Stimulated activated CD8-positive, alpha-beta memory T cell treated with anti-CD3 and anti-CD28 coated beads, Interleukin-12 subunit alpha, Interleukin-12 subunit beta, amount 100 ng/mL, for 24 hours (primary cell): ENCODE results near the gene EIPR1.
"Not testable (repeated sequence)": the region's sequence is repeated elsewhere in the genome, so short reads cannot be mapped to it uniquely, and the experiment has no call there.

Experiments used
- DNase-seq: peaks from one replicate; pipeline ENCODE4 v3.0.0-alpha.2; 2020; ENCODE audit errors: extremely low read depth

EIPR1 gene

DNA sequence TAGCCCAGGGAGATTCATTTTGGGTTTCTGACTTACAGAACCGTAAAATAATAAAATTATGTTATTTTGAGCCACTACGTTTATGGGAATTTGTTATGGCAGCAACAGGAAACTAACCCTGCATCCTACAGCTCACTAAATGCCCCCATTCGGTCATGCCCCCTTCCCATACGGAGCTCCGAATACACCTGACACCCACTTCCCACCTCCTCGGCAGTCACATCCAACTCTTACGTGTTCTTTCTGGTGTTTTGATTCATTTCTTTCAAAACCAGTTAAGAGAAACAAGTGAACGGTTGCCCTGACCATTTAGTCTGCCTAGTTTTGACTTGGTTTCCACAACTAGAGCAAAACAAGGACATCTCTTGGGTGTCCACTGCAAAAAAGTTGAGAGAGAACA, 19.7 kb downstream of the EIPR1 start:
- DNase-seq: no peak

DNA sequence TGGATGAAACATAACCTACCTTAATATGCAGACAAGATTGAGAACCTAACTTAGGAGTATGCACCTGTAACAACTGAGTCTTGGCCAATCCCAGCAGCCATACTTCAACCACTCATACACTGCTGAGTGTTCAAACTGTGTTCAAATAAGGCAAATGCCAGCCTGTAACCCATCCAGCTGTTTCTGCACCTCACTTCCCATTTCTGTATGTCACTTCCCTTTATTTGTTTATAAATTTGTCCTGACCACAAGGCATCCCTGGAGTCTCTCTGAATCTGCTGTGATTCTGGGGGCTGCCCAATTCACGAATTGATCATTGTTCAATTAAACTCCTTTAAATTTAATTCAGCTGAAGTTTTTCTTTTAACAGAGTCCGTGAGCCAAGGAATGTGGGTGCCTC, 20.2 kb downstream of the EIPR1 start:
- DNase-seq: not testable (repeated sequence)

DNA sequence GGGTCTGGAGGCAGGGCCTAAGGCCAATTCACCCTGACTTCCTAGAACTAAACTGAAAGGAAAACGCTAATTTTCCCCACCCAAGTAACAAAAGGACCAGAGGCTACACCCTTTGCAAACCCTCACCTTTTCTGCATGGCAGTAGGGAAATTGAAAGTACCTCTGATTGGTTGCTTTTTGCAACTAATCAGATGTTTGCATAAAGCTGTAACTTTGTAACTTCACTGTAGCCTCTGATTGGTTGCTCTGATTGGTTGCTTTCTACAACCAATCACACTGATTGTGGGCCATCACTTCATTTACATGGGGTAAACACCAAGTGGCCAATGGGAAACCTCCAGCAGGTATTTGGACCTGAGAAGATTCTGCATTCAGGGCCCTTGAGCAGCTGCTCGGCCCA, 20.8 kb downstream of the EIPR1 start:
- no peak for DNase-seq

DNA sequence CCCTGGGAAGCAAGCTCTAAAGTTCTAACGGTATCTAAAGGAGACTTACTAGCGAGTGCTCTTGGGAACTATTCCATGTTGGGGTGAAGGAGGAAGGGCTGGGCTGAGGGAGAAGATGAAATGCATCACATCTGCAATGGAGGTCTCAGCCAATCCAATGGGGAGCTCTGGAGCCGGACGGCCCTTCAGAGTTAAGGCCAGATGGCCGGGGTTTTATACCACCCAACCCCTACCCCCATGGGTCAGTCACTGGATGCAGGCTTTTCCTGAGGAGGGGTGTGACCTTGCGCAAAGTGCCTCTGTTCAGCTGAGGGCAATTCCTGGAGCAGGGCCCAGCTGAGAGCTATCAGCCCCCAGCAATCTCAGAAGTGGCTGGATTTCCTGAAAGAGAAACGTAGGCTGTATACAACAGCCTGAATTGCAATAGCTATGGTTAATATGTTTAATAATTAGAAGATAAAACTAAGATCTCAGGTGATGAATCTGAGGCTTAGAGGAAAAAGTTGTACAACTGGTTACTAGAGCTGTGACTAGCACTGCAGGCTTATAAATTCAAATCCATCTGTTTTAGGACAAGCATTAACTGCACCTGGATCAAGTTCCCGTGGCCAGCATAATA, 21.6 kb downstream of the EIPR1 start:
- DNase-seq: no peak

DNA sequence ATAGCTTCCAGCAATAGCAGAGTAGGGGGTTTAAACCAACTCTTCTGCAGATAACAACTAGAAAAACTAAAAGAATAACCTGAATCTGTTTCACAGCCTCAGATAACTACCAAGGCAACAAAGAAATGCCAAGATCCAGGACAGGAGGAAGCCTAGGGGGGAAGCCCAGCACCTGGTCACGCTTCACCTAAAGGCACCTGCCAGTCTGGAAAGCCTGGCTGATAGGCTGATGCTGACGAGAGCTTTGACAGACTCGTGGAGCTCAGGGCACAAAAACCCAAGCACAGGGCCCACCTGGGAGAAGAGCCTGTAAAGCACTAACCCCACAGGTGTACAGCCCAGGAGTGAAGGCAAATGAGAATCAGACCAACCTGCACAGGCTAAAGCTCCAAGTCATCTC, 22.6 kb downstream of the EIPR1 start:
- no peak for DNase-seq

DNA sequence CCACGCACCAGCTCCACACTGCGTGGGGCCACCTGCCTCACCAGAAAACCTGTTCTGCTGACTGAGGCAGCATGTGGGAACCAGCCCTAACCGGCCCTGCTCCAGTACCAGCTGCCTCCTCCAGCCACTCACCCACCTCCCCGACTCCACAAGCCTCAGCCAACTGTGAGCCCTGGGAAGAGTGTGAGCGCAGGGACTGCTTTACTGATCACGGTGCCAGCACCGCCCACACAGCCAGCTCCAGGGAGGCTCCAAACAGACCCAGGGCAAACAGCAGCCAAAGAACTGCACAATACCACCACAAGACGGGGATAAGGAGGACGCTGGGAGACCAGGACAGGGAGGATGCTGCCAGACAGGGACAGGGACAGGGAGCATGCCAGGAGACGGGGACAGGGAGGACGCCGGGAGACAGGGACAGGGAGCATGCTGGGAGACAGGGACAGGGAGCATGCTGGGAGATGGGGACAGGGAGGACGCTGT, 28.4 kb downstream of the EIPR1 start:
- no peak for DNase-seq

DNA sequence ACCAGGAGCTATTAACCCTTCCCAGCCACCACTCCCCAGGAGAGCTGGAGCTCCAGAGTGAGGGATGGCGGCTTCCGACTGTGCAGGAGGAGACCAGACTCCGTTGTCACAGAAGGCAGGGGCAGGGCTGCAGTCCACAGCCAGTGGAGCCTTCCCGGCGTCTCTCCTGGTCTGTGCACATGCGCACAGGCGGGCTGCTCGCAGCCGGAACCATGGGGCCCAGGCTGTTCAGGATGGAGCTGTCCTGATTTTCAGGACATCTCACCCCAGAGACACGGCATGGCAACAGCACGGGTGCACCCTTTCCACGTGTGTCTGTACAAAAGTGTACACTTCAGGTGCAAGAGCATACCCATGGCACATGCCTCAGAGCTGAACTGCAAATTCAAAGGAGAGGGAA, 28.9 kb downstream of the EIPR1 start:
- DNase-seq: no peak

DNA sequence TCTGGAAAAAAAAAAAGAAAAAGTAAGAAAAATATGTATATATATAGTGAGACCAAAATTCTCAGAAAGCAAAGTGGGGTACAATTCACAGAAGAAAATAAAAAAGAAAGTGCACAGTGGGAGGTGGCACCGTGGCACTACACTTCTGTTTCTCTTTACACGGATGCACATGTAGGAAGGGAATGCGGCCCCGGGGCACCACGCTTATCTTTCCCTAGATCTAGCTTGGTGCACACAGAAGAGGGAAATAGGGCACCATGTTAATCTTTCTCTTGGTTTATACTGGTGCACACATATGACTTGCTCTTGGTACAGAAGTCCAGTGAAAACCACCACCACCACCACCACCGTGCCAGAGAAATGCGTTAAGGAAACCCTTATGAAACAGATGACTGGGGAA, 32.0 kb downstream of the EIPR1 start:
- no peak for DNase-seq

DNA sequence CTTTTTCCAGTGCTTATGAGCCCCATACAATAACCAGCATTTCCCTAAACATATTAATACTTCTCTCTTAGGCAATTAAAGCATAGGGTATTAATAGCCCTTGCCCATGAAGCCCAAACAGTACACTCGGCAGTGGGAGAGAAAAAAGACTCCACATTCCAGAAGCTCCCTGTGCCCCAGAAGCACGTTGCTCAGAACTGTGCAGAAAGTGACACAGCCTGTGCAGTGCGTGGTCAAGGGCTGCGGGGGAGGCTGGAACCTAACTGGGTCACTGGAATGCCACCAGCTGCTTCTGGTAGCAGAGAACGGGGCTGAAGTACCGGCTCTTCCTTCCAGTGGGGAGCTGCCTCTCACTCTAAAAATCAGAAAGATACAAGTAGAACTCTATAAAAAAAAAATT, 32.7 kb downstream of the EIPR1 start:
- no peak for DNase-seq

DNA sequence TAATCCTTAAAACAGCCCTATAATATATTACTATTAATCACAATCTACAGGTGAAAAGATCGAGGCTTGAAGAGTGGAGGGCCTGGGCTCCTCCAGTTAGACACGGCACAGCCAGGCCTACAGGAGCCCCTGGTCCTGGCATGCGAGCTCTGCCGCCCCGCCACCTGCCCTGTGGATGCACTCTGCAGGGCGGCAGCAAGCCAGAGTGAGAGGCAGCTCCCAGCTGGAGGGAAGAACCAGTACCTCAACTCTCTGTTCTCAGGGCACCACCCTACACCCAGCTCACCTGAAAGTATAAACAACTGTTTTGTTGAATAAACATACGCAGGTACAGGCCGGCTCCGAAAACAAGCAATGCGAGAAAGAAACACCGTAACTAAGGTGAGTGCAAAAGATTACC, 34.6 kb downstream of the EIPR1 start:
- DNase-seq: no peak

DNA sequence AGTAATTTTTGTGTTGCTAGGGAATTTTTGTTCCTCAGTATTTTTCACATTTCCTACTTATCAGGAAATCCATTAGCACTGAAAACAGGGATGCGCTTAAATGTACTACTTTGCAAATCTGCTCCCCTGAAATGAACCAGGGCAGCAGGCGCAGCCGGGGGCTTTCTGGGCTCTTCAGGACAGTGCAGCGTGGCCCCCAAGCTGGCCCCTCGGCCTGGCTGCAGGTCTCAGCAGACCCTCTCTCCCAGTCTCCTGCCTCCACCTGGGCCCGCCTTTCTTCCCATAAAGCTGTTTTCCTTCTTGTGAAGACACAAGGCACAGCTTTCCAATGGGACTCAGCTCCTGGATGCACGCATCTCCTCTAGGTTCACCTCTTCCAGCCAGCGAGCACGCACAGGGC, 35.3 kb downstream of the EIPR1 start:
- no peak for DNase-seq

DNA sequence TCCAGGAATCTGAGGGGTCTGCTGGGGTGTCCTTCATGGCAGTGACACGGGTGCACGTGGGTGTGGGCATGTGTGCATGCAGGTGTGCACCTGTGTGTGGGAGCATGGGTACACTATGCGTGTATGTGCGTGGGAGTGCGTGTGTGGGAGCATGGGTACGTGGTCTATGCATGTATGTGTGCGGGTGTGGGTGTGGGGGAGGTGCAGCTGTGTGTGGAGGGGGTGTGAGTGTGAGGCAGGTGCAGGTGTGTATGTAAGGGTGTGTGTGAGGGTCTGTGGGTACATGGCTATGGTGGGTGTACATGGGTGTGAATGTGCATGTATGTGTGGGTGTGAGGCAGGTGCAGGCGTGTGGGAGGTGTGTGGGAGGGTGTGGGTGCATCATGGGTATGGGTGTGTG, 36.3 kb downstream of the EIPR1 start:
- no peak for DNase-seq

DNA sequence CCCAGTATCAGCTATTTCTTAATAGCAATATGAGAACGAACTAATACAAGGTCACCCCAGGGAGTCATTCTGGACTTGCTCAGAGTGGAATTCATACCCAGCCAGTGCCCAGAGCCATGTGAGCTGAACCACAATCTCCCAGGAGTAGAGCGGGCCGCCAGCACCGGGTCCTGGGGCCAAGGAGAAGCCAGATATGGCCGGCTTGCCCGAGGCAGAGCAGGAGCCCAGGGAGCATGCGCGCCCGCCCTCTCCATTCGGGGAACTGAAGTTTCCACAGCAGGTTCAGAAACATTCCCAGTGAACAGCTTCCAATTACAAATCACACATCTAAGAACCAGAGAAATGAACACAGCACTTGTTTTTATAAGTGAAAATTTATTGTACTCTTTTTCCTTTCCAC, 37.5 kb downstream of the EIPR1 start:
- no peak for DNase-seq

DNA sequence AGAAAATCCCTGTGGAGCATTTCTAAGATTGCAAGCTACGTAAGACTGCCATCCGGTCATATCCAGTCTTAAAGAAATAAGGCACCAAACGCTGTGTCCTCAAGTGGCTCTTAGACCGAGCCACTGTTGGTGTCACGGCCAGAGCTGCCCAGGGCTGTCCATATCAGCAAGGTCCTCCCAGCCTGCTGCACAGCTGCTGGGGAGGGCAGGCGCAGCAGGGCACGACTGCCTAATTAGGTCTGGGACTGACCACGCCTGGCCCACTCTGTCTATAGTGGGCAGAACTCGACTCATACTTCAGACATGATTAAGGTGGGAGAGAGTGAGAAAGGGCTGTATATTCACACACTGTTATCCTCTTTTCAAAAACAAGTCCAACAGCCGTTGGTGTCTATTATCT, 39.3 kb downstream of the EIPR1 start:
- no peak for DNase-seq

DNA sequence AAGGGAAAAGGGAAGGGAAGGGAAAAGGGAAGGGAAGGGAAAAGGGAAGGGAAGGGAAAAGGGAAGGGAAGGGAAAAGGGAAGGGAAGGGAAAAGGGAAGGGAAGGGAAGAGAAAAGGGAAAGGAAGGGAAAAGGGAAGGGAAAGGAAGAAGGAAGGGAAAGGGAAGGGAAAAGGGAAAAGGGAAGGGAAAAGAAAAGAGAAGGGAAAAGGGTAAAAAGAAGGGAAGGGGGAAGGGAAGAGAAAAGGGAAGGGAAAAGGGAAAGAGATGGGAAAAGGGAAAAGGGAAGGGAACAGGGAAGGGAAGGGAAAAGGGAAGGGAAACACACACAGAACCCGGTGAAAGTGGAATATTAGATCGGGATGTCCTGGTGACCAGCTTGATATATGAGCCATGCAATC, 40.8 kb downstream of the EIPR1 start:
- no peak for DNase-seq

DNA sequence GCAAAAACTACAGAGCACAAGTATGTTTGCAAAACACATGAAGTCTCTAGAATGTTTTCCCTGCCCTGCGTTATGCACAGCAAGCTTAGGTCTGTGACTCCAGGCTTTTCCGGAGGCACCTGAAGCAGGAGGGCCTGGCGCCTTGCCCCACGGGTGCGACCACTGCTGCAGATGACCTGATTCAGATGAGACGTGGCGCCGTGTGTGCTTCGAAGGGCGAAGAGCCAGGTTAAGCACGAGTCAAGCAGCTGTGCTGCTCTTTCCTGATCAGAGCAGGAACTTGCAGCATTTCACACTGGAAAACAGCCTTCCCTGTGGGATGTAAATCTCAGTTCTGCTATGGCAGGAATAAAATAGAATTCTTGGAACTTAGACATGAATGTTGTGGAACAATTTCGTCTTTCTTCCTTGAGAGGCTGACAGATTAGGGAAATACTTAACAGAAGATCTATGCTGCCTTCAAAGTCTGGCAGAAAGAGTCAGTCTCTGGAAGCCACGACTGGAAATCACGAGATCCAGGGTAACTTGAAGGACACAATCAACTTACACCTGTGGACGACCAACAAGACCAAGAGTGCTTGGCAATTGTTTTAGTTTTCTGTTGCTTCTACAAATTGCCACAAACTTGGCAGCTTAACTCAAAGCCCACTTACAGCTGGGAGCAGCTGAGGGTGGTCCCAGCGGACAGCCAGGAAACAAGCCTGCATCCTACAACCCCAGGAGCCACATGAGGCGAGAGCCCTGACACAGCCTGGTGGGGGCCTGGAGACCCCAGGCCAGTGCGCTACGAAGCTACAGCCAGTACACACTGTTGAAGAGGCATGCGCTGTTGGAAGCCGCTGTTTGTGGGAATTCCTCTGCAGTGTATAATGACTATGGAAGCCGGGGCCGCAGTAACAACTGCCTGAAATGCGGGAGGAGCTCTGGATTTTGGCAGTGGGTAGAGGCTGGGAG, 42.9 kb downstream of the EIPR1 start:
- DNase-seq: no peak

DNA sequence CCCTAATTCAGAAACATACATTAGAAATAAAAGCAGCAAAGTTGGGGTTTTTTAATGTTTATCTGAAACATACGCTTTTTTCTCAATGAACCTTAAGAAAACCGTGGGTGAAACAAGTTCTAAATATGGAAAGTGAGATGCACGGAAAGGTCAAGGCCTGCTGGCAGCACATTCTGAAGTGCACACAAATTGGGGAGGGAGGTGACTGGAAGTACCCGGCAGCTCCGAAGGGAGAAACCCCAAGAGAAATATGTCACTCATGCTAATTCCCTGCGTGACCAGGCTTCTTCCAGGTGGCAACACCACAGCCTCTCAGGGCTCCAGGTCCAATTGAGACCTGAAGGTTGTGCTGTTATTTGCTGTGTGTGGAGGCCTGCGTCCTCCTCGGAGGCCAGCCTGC, 45.5 kb downstream of the EIPR1 start:
- no peak for DNase-seq

DNA sequence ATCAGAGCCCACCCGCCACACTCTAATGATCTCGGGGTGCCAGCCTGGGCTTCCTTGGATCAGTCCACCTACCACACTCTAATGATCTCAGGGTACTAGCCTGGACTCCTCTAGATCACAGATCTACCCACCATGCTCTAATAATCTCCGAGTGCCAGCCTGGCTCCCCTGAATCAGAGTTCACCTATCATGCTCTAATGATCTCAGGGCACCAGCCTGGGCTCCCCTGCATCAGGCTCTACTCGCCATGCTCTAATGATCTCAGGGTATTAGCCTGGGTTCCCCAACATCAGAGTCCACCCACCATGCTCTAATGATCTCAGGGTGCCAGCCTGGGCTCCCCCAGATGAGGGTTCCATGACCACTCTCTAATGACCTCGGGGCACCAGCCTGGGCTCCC, 48.1 kb downstream of the EIPR1 start:
- no peak for DNase-seq

DNA sequence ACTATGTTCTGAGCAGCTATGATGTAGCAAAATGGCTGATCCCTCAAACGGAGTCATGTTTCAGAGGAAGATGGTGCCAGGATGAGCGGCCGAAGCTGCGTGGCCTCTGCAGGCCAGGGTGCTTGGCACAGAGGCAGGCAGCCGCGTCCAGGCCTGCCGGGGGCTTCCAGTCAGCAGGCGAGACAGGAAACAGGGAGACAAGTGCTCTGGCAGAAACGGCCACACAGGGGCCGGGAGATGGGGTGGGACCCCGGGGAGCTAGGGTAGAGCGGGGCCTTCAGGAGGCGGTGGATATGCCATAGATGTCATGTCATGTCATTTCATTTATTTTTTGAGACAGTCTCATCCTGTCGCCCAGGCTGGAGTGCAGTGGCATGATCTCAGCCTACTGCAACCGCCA, 50.7 kb downstream of the EIPR1 start:
- no peak for DNase-seq

DNA sequence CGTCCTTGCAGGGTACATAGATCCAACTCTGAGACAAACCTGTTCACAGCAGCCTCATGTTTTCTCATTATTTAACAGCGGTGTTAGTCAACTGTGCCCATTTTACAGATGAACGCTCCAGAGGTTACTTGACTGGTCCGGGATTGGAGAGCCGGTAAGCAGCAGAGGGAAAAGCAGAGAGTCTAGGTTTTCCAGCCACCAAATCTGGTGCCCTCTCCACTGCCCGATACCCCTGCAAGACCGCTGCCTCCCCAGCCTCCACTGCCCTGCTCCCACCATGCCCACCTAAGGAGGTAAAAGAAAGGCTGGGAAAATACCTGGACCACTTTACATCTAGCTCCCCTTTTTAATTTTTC, 51.5 kb downstream of the EIPR1 start:
- DNase-seq: no peak

DNA sequence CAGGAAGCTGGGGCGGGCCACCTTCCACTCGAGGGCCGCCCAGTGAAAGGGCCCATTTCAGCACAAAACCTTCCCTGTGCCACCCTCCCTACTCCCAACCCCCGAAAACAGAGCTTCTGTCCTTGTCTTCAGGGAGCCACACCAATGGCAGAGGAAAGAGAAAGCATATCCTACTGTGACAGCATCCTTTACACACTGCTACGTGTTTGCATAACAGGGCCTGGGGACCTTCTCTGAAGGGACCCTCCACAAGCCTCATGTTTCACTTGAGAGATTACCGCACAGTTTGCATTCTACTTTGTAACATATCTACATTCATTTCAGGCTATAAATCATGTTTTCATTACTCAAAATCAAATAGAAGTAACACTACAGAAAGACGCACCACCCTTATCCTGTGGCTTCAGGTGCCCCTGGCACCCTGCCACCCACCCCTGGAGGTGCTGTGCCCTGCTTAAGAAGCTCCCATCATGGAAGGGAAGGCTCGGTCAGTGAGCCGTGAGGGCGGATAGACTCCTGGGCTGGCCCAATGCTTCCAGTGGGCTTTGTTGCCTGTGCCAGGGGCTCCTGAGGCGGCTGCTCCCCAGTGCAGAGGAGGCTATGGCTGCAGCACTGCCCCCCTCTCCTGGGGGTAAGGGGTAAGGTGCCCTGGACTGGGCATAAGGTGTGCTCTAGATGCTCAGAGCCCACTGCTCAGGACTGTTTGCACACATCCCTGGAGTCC, 52.0 kb downstream of the EIPR1 start:
- DNase-seq: no peak

DNA sequence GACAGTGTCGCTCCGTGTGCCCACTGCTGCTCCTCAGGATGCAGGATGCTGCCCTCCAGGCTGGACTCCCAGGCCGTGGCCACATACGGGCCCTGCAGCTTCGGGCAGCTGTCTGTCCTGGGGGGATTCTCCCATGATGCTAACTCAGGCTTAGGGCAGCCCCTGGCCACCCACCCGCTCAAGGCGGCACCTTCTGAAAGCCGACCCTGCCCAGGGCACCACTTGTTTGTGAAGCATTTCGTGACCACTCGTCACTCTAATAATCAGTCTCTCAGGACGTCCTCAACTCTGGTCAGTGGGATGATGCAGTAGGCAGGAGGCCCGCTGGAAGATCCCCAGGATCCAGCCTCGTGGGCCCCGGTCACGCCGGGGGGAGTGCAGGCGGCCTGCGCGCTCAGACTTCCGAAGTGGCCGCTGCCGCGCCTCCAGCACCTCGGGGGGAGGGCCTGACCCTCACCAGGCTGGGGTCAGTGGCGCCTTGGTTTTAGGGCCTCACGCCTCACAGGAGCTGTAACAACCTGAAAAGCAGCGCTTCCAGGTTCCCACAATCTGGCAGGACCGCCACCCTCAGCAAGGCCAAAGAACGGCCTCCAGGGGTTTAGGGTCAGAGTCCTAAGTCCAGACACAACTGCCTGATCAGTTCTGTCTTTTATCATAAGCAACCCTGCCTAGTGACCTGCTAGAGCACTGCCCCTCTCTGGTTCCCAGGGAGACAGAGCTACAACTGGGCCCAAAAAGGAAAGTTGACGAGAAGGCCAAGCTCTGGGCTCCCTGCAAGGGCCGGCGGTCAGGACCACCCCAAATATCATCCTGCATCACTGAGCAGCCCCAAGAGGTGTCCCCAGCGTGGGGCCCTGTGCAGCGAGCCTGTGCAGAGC, 53.0 kb downstream of the EIPR1 start:
- no peak for DNase-seq
